ENCODE results near the gene SLC45A1.
A peak's percentile ranks its signal among the peaks of the same experiment; 100 is the strongest.

The SLC45A1 gene

DNA sequence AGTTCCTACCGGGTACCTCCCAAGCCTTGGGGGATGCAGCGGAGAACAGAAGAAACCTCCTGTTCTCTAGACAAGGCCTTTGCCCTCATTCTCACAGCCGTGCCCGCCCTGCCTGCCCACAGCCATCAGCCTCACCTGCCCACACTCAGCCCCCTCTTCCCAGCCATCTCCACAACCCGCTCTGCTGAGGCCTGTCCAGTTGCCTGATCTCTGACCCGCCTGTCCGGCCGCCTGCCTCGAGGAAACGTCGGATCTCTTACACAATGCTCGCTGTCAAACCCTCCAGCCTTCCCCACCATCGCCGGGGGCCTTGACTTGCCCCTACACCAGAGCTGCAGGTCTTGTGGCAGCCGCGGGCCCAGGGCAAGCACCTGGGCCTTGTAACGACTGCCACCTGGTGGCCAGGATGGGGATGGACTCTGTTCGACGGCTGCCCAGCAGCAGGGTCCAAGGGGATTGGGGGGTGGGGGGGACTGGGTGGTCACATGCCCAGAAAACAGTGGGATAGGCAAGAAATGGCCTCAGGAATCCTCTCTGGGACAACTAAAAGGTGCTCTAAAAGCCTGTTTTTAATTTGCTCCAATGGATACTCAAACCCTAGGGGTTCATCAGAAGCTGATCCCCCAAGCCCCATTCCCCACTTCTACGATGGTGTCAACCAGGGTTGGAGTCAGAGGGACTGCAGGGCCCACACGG is 31.0 kb downstream of the SLC45A1 start:
- no peak for TF ChIP-seq REST (IDR thresholded peaks at IDR 0.05; ENCODE audit: insufficient read depth in 1 of 2, low read depth in 2 of 2, low read length in 2 of 2)
- TF ChIP-seq TAF1 (IDR thresholded peaks at IDR 0.05; ENCODE audit: borderline replicate concordance, insufficient read depth, low read length): no peak
- no peak for TF ChIP-seq FOXP2 (optimal IDR thresholded peaks at IDR 0.05; ENCODE audit: borderline replicate concordance, extremely low read depth, extremely low read length, insufficient read depth)
- TF ChIP-seq POLR2AphosphoS5 (IDR thresholded peaks at IDR 0.05; ENCODE audit: low read depth, low read length): no peak; the same call in 1 of the 2 replicates
- no peak for TF ChIP-seq SIN3A (IDR thresholded peaks at IDR 0.05; ENCODE audit: borderline replicate concordance, insufficient read depth, low read length)

- TF ChIP-seq TAF1 (IDR thresholded peaks at IDR 0.05; ENCODE audit: borderline replicate concordance, insufficient read depth, low read length) (no peak), POLR2AphosphoS5 (IDR thresholded peaks at IDR 0.05; ENCODE audit: low read depth, low read length) (no peak), SIN3A (IDR thresholded peaks at IDR 0.05; ENCODE audit: borderline replicate concordance, insufficient read depth, low read length) (no peak), FOXP2 (optimal IDR thresholded peaks at IDR 0.05; ENCODE audit: borderline replicate concordance, extremely low read depth, extremely low read length, insufficient read depth) (no peak), REST (IDR thresholded peaks at IDR 0.05; ENCODE audit: insufficient read depth in 1 of 2, low read depth in 2 of 2, low read length in 2 of 2) (no peak)
Measured at GRCh38 chr1:8349473-8349865, 31.6 kb downstream of the SLC45A1 start.

DNA sequence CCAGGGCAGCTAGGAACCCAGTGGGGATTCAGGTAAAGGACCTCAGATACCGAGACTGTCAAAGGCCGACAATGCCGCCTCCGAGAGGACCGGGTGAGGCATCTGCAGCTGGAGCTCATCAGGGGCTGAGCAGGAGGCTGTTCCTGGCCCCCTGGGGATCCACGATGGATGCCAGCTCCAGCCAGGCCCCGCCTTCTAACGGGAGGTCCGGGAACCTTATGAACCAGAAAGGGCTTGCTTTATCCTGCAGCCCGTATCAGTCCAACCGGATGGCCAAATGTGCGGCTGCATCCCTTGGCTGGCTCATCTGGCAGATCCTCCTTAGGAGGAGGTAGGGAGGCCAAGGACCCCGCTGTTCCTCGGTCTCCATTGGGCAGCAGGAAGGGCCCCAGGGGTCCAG is 32.0 kb downstream of the SLC45A1 start:
- TF ChIP-seq POLR2AphosphoS5 (IDR thresholded peaks at IDR 0.05; ENCODE audit: low read depth, low read length) (no peak), FOXP2 (optimal IDR thresholded peaks at IDR 0.05; ENCODE audit: borderline replicate concordance, extremely low read depth, extremely low read length, insufficient read depth) (no peak), REST (IDR thresholded peaks at IDR 0.05; ENCODE audit: insufficient read depth in 1 of 2, low read depth in 2 of 2, low read length in 2 of 2) (no peak), TAF1 (IDR thresholded peaks at IDR 0.05; ENCODE audit: borderline replicate concordance, insufficient read depth, low read length) (no peak), SIN3A (IDR thresholded peaks at IDR 0.05; ENCODE audit: borderline replicate concordance, insufficient read depth, low read length) (no peak)

GRCh38 chr1:8350914-8351684 is 33.2 kb downstream of the SLC45A1 start:
- TF ChIP-seq POLR2AphosphoS5 (IDR thresholded peaks at IDR 0.05; ENCODE audit: low read depth, low read length): peak; percentile 34; the same call in 1 of the 2 replicates
- TF ChIP-seq SIN3A (IDR thresholded peaks at IDR 0.05; ENCODE audit: borderline replicate concordance, insufficient read depth, low read length): no peak

DNA sequence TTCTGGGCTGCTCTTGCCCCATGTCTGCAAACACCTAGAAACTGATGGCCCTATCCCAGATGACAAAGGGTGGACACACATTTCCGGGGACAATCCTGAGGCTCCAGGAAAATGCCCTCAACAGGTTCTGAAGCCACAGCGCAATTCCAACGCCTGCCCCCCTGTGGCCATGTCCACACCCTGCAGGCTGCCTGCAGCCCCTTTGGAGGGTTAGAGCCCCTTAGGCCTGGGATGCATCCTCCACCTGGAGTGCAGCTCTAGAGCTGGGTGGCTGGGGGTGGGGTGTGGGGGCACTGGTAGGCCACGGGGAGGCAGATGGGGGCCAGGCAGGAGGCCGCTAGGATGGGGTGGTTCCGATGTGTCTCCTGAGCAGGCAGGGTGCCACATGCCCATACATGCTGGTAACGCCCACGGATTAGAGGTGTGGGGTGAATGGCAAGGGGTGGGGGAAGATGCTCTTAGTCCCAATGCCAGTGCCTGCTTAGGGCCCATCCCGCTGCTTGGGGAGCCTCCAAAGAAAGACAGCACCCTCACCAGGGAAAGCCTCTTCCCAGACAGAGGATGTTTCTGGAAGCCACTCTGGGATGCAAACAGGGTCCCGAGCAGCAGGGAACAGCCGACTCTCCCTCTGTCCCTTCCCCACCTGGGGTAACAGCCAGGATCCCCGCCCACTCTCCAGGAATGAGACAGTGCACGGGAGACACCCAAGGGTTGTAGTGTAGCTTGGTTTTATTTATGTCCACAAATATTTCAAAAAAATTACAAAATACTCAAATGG is 34.0 kb downstream of the SLC45A1 start:
- TF ChIP-seq REST (IDR thresholded peaks at IDR 0.05; ENCODE audit: insufficient read depth in 1 of 2, low read depth in 2 of 2, low read length in 2 of 2) (no peak), TAF1 (IDR thresholded peaks at IDR 0.05; ENCODE audit: borderline replicate concordance, insufficient read depth, low read length) (no peak), SIN3A (IDR thresholded peaks at IDR 0.05; ENCODE audit: borderline replicate concordance, insufficient read depth, low read length) (no peak), POLR2AphosphoS5 (IDR thresholded peaks at IDR 0.05; ENCODE audit: low read depth, low read length) (no peak), FOXP2 (optimal IDR thresholded peaks at IDR 0.05; ENCODE audit: borderline replicate concordance, extremely low read depth, extremely low read length, insufficient read depth) (no peak)

All from PFSK-1 (cell line).